Glutamatergic neuron (in vitro differentiated cells): ENCODE measurements around the gene PRAF2. TPM values are rescaled to one million over a fixed set of nuclear protein-coding genes. Genes with fewer than 3 reads are reported as not detected.

ENCODE experiments used
- DNase-seq: peaks from one replicate; pipeline ENCODE4 v3.0.0; 2022
- H3K27ac Mint-ChIP-seq: one replicate; pipeline ENCODE4 v1.8.0; 2020; ENCODE audit warnings: mild to moderate bottlenecking, mixed read lengths, inconsistent platforms; ENCODE audit not compliant: unreplicated experiment
- H3K27me3 Mint-ChIP-seq: one replicate; pipeline ENCODE4 v1.8.0; 2020; ENCODE audit warnings: mild to moderate bottlenecking, moderate library complexity, mixed read lengths, inconsistent platforms; ENCODE audit not compliant: unreplicated experiment
- H3K36me3 Mint-ChIP-seq: one replicate; pipeline ENCODE4 v1.8.0; 2020; ENCODE audit warnings: mild to moderate bottlenecking, mixed read lengths, inconsistent platforms; ENCODE audit not compliant: unreplicated experiment
- H3K4me1 Mint-ChIP-seq: one replicate; pipeline ENCODE4 v1.8.0; 2020; ENCODE audit warnings: mild to moderate bottlenecking, low read depth, mixed read lengths, inconsistent platforms; ENCODE audit not compliant: unreplicated experiment
- H3K4me3 Mint-ChIP-seq: one replicate; pipeline ENCODE4 v1.8.0; 2020; ENCODE audit warnings: mild to moderate bottlenecking, mixed read lengths, inconsistent platforms; ENCODE audit not compliant: unreplicated experiment
- H3K9me3 Mint-ChIP-seq: one replicate; pipeline ENCODE4 v1.8.0; 2020; ENCODE audit warnings: mild to moderate bottlenecking, moderate library complexity, mixed read lengths, inconsistent platforms; ENCODE audit not compliant: unreplicated experiment
- CTCF ChIP-seq: fragments of 200-600 bp; sonication (generic); IDR thresholded peaks from one replicate; pipeline ENCODE4 v1.5.0; 2021; ENCODE audit not compliant: partially characterized antibody, unreplicated experiment
- long read RNA-seq: library from polyadenylated mRNA; unstranded; transcript quantifications from one replicate; pipeline ENCODE4 v2.0.0, GENCODE V29; 2020; ENCODE audit not compliant: unreplicated experiment
- total RNA-seq: library from RNA; stranded (reverse); fragmentation: NEBNext Ultra II Directional; extraction: Animal tissue kit (Norgen Biotek cat#: 25700); gene quantifications from one replicate; pipeline ENCODE4 v1.2.1, GENCODE V29; 2021; ENCODE audit not compliant: unreplicated experiment

PRAF2 gene
- 41.5 TPM for total RNA-seq
- long read RNA-seq, transcript PRAF2-202 (3 exons, 1,334 nt), result major isoform, 27 of 27 reads
- long read RNA-seq, partial matches to known transcripts, result 0 of 27 reads
- long read RNA-seq, other reads (novel, unspliced or antisense), result 0 of 27 reads

- peaks cover 8% of the 10 kb centered on the region for H3K4me1 Mint-ChIP-seq
- H3K4me3 Mint-ChIP-seq, result peak within 1 kb of the TSS; percentile 94
- TF ChIP-seq CTCF, result no peak
- peak; percentile 88 for DNase-seq
- no peaks in the 10 kb centered on the region for H3K36me3 Mint-ChIP-seq
- H3K9me3 Mint-ChIP-seq, result peaks cover 3% of the 10 kb centered on the region
- H3K27ac Mint-ChIP-seq, result peak within 1 kb of the TSS; percentile 82
- peaks cover 8% of the 10 kb centered on the region for H3K27me3 Mint-ChIP-seq
These were observed at the start of gene PRAF2 for GRCh38 chrX:49073601-49074575. Gene PRAF2, minus strand, starts transcription at chrX:49074002. Its CDS starts 15 bp downstream, at chrX:49073987.

- Mint-ChIP-seq H3K4me3 (peak overlapping the region; percentile 96), H3K9me3 (peaks cover 3% of the 10 kb centered on the region), H3K27me3 (peaks cover 2% of the 10 kb centered on the region), H3K4me1 (peaks cover 5% of the 10 kb centered on the region), H3K36me3 (no peaks in the 10 kb centered on the region), H3K27ac (peak overlapping the region; percentile 87)
- no peak for TF ChIP-seq CTCF
- no peak for DNase-seq
These were observed 48.7 kb upstream of the PRAF2 start for GRCh38 chrX:49122499-49122898.

GRCh38 chrX:49120091-49120490 lies 46.3 kb upstream of the PRAF2 start:
- Mint-ChIP-seq H3K27me3 (peaks cover 2% of the 10 kb centered on the region), H3K4me1 (peaks cover 5% of the 10 kb centered on the region), H3K9me3 (peaks cover 3% of the 10 kb centered on the region), H3K27ac (no peak overlapping the region), H3K4me3 (no peak overlapping the region), H3K36me3 (no peaks in the 10 kb centered on the region)
- no peak for TF ChIP-seq CTCF
- no peak for DNase-seq

- no peaks in the 10 kb centered on the region for H3K36me3 Mint-ChIP-seq
- no peak overlapping the region for H3K27ac Mint-ChIP-seq
- no peak for DNase-seq
- peaks cover 3% of the 10 kb centered on the region for H3K9me3 Mint-ChIP-seq
- peaks cover 2% of the 10 kb centered on the region for H3K27me3 Mint-ChIP-seq
- no peak for TF ChIP-seq CTCF
- no peak overlapping the region for H3K4me3 Mint-ChIP-seq
- H3K4me1 Mint-ChIP-seq, result no peaks in the 10 kb centered on the region
These were observed 43.8 kb upstream of the PRAF2 start for GRCh38 chrX:49117581-49117980.

- peaks cover 2% of the 10 kb centered on the region for H3K27me3 Mint-ChIP-seq
- no peak for TF ChIP-seq CTCF
These were observed 42.9 kb upstream of the PRAF2 start for GRCh38 chrX:49116716-49117115.

More at GRCh38 chrX:49116716-49117115, 42.9 kb upstream of the PRAF2 start:
- H3K4me3 Mint-ChIP-seq, result no peak overlapping the region
- no peak for DNase-seq
- no peaks in the 10 kb centered on the region for H3K4me1 Mint-ChIP-seq
- H3K27ac Mint-ChIP-seq, result no peak overlapping the region
- H3K36me3 Mint-ChIP-seq, result no peaks in the 10 kb centered on the region
- peaks cover 3% of the 10 kb centered on the region for H3K9me3 Mint-ChIP-seq
